C4-2B (cell line): ENCODE measurements around the gene TEKT5.
"Not testable (repeated sequence)": the region's sequence is repeated elsewhere in the genome, so short reads cannot be mapped to it uniquely, and the experiment has no call there.

Source experiments
- H3K27ac ChIP-seq: fragments of 450-650 bp; 2 replicates; pipeline ENCODE4 v1.5.1; 2017
- ZFX ChIP-seq: fragments of 450-650 bp; IDR thresholded peaks from 2 replicates; pipeline ENCODE4 v1.6.1; 2017
- TF ChIP-seq, protein P1 (sequence below): fragments of 450-650 bp; conservative IDR thresholded peaks from 2 replicates; pipeline ENCODE4 v1.5.1; 2017; ENCODE audit warnings: mild to moderate bottlenecking

TEKT5 gene

DNA sequence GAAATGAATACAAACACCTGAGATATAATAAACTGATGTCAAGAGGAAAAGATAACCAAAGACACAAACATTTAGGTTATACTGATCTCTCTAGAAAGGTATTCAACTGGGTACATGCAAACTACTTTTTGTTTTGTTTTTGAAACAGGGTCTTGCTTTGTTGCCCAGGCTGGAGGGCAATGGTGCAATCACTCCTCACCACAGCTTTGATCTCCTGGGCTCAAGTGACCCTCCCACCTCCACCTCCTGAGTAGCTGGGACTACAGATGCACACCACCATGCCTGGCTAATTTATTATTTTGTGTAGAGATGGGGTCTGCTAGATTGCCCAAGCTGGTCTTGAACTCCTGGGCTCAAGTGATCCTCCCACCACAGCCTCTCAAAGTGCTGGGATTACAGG, 38.1 kb downstream of the TEKT5 start:
- TF ChIP-seq, protein P1, sequence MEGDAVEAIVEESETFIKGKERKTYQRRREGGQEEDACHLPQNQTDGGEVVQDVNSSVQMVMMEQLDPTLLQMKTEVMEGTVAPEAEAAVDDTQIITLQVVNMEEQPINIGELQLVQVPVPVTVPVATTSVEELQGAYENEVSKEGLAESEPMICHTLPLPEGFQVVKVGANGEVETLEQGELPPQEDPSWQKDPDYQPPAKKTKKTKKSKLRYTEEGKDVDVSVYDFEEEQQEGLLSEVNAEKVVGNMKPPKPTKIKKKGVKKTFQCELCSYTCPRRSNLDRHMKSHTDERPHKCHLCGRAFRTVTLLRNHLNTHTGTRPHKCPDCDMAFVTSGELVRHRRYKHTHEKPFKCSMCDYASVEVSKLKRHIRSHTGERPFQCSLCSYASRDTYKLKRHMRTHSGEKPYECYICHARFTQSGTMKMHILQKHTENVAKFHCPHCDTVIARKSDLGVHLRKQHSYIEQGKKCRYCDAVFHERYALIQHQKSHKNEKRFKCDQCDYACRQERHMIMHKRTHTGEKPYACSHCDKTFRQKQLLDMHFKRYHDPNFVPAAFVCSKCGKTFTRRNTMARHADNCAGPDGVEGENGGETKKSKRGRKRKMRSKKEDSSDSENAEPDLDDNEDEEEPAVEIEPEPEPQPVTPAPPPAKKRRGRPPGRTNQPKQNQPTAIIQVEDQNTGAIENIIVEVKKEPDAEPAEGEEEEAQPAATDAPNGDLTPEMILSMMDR, result no peak

GRCh38 chr16:10655415-10655977, 39.2 kb downstream of the TEKT5 start:
- TF ChIP-seq, protein P1, result no peak
- no peak for TF ChIP-seq ZFX
- H3K27ac ChIP-seq, result no peak overlapping the region

More for the DNA sequence above, 38.1 kb downstream of the TEKT5 start:
- H3K27ac ChIP-seq, result no peak overlapping the region

DNA sequence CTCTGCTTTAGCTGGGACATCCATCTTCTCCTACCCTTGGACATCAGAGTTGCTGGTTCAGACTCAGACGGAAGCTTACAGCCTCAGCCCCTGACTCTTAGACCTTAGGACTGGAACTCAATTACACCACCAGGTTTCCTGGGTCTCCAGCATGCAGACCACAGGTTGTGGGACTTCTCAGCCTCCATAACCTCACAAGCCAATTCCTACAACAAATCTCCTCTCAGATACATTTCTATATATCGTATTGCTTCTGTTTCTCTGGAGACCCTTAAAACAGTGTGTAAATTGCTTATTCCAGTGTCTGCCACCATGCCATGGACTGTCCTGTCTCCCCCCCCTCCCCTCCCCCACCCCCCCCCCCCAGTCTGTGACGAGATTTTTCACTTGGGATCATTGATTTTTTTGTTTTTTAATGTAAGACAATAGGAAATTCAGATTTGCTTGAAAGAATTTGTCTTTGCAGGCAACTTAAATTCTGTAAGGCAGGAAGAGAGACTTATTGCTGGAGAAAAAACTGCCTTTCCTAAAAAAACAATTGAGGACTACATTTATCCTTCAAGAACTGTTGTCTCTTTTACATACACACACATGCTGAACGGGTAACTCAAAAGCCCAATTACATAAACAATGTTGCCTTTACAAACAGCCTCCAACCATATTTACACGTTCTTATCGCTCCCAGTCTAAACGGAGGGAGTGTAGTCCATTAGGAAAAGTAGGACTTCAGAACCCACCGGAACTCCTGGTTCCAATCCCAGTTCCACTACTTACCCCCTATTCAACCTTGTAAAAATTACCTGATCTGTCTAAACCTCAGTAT, 39.9 kb downstream of the TEKT5 start:
- TF ChIP-seq ZFX, result no peak

DNA sequence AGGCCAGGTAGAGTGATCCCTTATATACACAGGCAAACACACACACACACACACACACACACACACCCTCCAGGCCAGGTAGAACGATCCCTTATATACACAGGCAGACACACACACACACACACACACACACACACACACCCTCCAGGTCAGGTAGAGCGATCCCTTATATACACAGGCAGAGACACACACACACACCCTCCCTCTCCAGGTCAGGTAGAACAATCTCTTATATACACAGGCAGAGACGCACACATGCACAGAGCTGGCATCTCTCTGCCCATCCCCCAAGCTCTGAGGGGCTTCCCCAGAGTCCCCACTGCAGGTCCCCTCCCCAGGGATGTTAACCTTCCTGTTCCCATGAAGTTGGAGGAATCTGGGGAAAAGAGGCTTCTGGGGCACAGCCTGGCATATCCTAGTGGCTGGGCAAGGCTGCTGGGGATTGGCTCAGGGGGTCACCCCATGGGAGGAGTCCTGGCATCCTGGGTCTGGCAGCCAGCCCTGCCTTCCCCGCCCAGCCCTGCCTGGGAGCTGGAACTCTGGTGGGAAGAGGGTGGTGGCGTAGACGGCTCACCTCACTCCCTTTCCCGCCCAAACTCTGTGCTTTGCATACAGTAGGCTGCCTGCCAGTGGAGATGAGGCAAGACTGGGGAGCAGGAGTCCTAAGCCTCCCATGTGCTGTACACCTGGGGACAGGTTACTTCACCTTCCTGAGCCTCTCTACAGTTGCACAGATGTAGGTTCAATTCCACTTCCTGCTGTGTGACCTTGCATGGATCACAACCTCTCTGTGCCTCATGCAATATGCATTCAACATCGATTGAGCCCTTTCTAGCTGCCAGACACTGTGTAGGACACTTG, 41.8 kb downstream of the TEKT5 start:
- TF ChIP-seq ZFX, result no peak
- TF ChIP-seq, protein P1, result no peak
- no peak overlapping the region for H3K27ac ChIP-seq

More for the DNA sequence above, 39.9 kb downstream of the TEKT5 start:
- no peak overlapping the region for H3K27ac ChIP-seq

- not testable (repeated sequence) for H3K27ac ChIP-seq
These were observed 45.6 kb downstream of the TEKT5 start for GRCh38 chr16:10649098-10649497.

DNA sequence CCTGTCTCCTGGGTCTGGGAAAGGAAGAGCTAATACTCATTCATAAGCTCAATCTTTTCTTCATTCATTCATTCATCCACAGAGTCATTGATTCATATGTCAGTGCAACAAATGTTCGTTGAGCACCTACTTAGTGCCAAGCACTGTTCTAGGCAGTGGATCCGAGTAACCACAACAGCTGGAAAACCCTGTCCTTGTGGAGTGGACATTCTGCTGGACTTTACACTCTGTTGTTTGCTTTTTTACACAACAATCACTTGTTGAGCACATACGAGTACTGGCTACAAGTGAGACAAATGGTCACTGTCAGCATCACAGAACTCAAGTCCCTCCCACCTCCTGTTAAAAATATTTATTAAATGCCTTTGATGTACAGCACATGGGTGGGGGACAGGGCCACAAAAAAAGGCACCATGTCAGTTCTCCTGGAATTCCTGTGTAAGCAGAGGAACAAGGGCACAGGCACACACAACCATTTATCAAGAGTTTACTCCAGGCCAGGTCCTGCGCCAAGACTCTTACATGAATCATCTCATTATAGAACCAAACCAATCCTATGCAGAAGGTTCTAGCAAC, 46.9 kb downstream of the TEKT5 start:
- TF ChIP-seq, protein P1, result no peak
- no peak for TF ChIP-seq ZFX
- no peak overlapping the region for H3K27ac ChIP-seq

DNA sequence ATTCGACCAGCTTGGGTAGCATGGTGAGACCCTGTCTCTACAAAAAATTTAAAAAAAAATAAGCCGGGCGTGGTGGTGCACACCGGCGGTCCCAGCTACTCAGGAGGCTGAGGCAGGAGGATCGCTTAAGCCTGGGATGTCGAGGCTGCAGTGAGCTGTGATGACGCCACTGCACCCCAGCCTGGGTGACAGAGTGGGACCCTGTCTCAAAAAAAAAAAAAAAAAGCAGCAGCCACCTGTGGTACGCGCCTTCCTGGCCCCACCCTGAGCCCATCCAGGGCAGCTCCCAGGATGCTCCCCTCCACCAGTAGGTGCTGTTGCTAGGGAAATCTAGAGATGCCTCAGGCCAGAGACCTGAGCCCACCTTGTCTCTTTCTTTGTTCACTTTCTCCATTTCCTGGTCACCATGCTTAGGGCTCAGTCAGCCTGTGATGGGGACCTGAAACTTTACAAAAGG, 47.4 kb downstream of the TEKT5 start:
- H3K27ac ChIP-seq, result no peak overlapping the region
- TF ChIP-seq, protein P1, result no peak
- no peak for TF ChIP-seq ZFX
